Endothelial cell of umbilical vein (primary cell): ENCODE results near the gene PRKCZ. TPM values are rescaled to one million over a fixed set of nuclear protein-coding genes. Genes with fewer than 3 reads are reported as not detected.

Experiments
- BruUV-seq: library from RNA; stranded (reverse); fragments of 400-500 nt; replicated peaks from 2 replicates; lab custom pipeline; 2021; lab: Mats Ljungman, UMichigan
- CTCF ChIA-PET: fragments of 300-600, 350-600 bp; sonication (Branson Sonifier 250); formaldehyde crosslinking; loops from one replicate; lab custom pipeline; 2021; ENCODE audit warnings: antibody characterized with exemption, inconsistent platforms; lab: Charles Lee
- POLR2A ChIA-PET: fragments of 300-600, 350-600 bp; sonication (Branson Sonifier 250); formaldehyde crosslinking; loops from one replicate; lab custom pipeline; 2021; ENCODE audit warnings: antibody characterized with exemption, inconsistent platforms; lab: Charles Lee
- DNase-seq: peaks from one replicate; pipeline ENCODE4 v3.0.0-alpha.2; 2011; ENCODE audit warnings: low read depth, low spot score
- FAIRE-seq: peaks from 2 replicates; lab custom pipeline; 2011; peaks lifted over from hg19 to GRCh38; lab: Jason Lieb, UNC
- H2AFZ ChIP-seq: 2 replicates; pipeline ENCODE4 v1.6.0; 2012; ENCODE audit warnings: low read depth, low read length, control low read depth, inconsistent platforms
- H3K27ac ChIP-seq: 2 replicates; pipeline ENCODE4 v1.5.1; 2011; ENCODE audit warnings: low read depth, mild to moderate bottlenecking, control low read depth, low read length, moderate library complexity; ENCODE audit not compliant: insufficient read depth
- H3K27me3 ChIP-seq, 2 experiments: 2 replicates each; pipeline versions ENCODE4 v1.6.0 to v1.6.1; 2011; ENCODE audit warnings: low read length in 2 of 2, mixed read lengths in 1 of 2; ENCODE audit not compliant: control insufficient read depth in 2 of 2, insufficient read depth in 2 of 2
- H3K36me3 ChIP-seq, 2 experiments: 2 replicates in 1 of 2; 3 replicates in 1 of 2; pipeline ENCODE4 v1.5.1; 2011; ENCODE audit warnings: low read length in 2 of 2, mild to moderate bottlenecking in 1 of 2, moderate library complexity in 1 of 2; ENCODE audit not compliant: control insufficient read depth in 2 of 2, insufficient read depth in 2 of 2; ENCODE audit errors: extremely low read depth in 1 of 2
- H3K4me1 ChIP-seq: 3 replicates; pipeline ENCODE4 v1.5.1; 2011; ENCODE audit warnings: mild to moderate bottlenecking, low read length; ENCODE audit not compliant: control insufficient read depth, insufficient read depth; ENCODE audit errors: extremely low read depth
- H3K4me2 ChIP-seq: 2 replicates; pipeline ENCODE4 v1.6.1; 2011; ENCODE audit warnings: low read length, control low read depth, mixed read lengths; ENCODE audit not compliant: insufficient read depth
- H3K4me3 ChIP-seq, 3 experiments: fragments of 200-600 bp in 1 of 3; sonication (generic), shearing (Covaris generic) in 1 of 3; replicated peaks in 1 of 3; 2 replicates each; pipeline ENCODE4 v1.5.1; 2011 to 2016; ENCODE audit warnings: control low read depth in 3 of 3, low read length in 3 of 3, mild to moderate bottlenecking in 2 of 3, inconsistent platforms in 1 of 3, low read depth in 1 of 3, moderate library complexity in 1 of 3; ENCODE audit not compliant: insufficient read depth in 1 of 3
- H3K79me2 ChIP-seq: 2 replicates; pipeline ENCODE4 v1.6.0; 2012; ENCODE audit warnings: low read length, inconsistent platforms; ENCODE audit not compliant: control insufficient read depth, insufficient read depth
- H3K9ac ChIP-seq: replicated peaks from 2 replicates; pipeline ENCODE3; 2011; ENCODE audit warnings: low read length, control low read depth; ENCODE audit not compliant: insufficient read depth; ENCODE audit errors: extremely low read depth
- H3K9me1 ChIP-seq: replicated peaks from 3 replicates; pipeline ENCODE4 v1.6.0; 2011; ENCODE audit warnings: mild to moderate bottlenecking, low read length; ENCODE audit not compliant: control insufficient read depth, insufficient read depth; ENCODE audit errors: extremely low read depth
- H3K9me3 ChIP-seq: replicated peaks from 2 replicates; pipeline ENCODE4 v1.5.1; 2012; ENCODE audit warnings: low read length, inconsistent platforms; ENCODE audit not compliant: control insufficient read depth, insufficient read depth
- H4K20me1 ChIP-seq: replicated peaks from 2 replicates; pipeline ENCODE3; 2011; ENCODE audit warnings: mild to moderate bottlenecking, low read length; ENCODE audit not compliant: control insufficient read depth, insufficient read depth; ENCODE audit errors: extremely low read depth
- CTCF ChIP-seq, 2 donors: IDR thresholded peaks; 1 replicate in 1 of 2; 2 replicates in 1 of 2; pipeline ENCODE4 v1.5.1; 2011; ENCODE audit warnings: low read length in 2 of 2, mild to moderate bottlenecking in 2 of 2, moderate library complexity in 2 of 2, control low read depth in 1 of 2, inconsistent platforms in 1 of 2, low read depth in 1 of 2; ENCODE audit not compliant: insufficient read depth in 1 of 2; ENCODE audit errors: extremely low read depth in 1 of 2
- EZH2 ChIP-seq: IDR thresholded peaks from 2 replicates; pipeline ENCODE4 v1.6.1; 2012; ENCODE audit warnings: borderline replicate concordance, low read depth, mild to moderate bottlenecking, moderate library complexity, low read length, inconsistent platforms; ENCODE audit not compliant: severe bottlenecking
- FOS ChIP-seq: IDR thresholded peaks from 2 replicates; pipeline ENCODE4 v1.6.1; 2011; ENCODE audit warnings: mild to moderate bottlenecking, low read length, moderate library complexity, borderline replicate concordance; ENCODE audit not compliant: insufficient read depth
- GATA2 ChIP-seq: IDR thresholded peaks from 2 replicates; pipeline ENCODE4 v1.7.0; 2011; ENCODE audit warnings: low read depth, mild to moderate bottlenecking, moderate library complexity, mixed read lengths, low read length; ENCODE audit not compliant: insufficient read length, insufficient read depth
- JUN ChIP-seq: IDR thresholded peaks from 2 replicates; pipeline ENCODE4 v1.6.1; 2011; ENCODE audit warnings: borderline replicate concordance, low read depth; ENCODE audit not compliant: insufficient read length, insufficient read depth
- MAX ChIP-seq: IDR thresholded peaks from 2 replicates; pipeline ENCODE4 v1.6.1; 2011; ENCODE audit not compliant: insufficient read depth, insufficient read length
- MYC ChIP-seq: IDR thresholded peaks from one replicate; pipeline ENCODE4 v1.6.1; 2011; ENCODE audit warnings: mild to moderate bottlenecking, low read depth, low read length
- POLR2A ChIP-seq: IDR thresholded peaks from 2 replicates; pipeline ENCODE4 v1.6.1; 2012; ENCODE audit warnings: low read depth, mild to moderate bottlenecking, control low read depth, low read length
- POLR2AphosphoS5 ChIP-seq: IDR thresholded peaks from 2 replicates; pipeline ENCODE4 v1.6.1; 2012; ENCODE audit warnings: low read depth, mild to moderate bottlenecking, control low read depth, low read length, moderate library complexity; ENCODE audit not compliant: insufficient read depth
- dilution Hi-C: fragments of 300-500 bp; cut with MboI; formaldehyde crosslinking; loops from one replicate; pipeline ENCODE4 v1.15.0; 2019; ENCODE audit warnings: low sequenced_read_pairs; ENCODE audit not compliant: extremely low pct_ligation_motif_present
- intact Hi-C: fragments of 100-400 bp; cut with micrococcal nuclease; formaldehyde crosslinking; loops from one replicate; pipeline ENCODE4 v1.10.0; 2022
- polyA plus RNA-seq, 4 experiments: library from polyadenylated mRNA; depleted of rRNA in 3 of 4; stranded (reverse) in 3 of 4; unstranded in 1 of 4; fragments of >200 nt; gene quantifications; 2 replicates each; pipeline versions ENCODE4 v1.2.1 to v1.2.3, GENCODE V29; 2011 to 2012; ENCODE audit warnings: missing spikeins in 1 of 4
- total RNA-seq: library from RNA; stranded (reverse); gene quantifications from 2 replicates; pipeline ENCODE4 v1.2.3, GENCODE V29; 2021

The PRKCZ gene
- total and polyA plus RNA-seq, 2 donors (not counting 3 experiments of a cell fraction or from before 2014, with no cell fraction given) = 0.22 to 1.7 TPM

GRCh38 chr1:2144501-2145090 lies 94.4 kb downstream of the PRKCZ start:
- BruUV-seq = no TSS peak
- H3K4me1 ChIP-seq = peaks cover 12% of the 10 kb centered on the region
- no peaks in the 10 kb centered on the region for H3K9me1 ChIP-seq
- intact Hi-C loops (no loop called here), dilution Hi-C loops (no loop called here)
- no peaks in the 10 kb centered on the region for H3K9me3 ChIP-seq
- no peaks in the 10 kb centered on the region for H3K27me3 ChIP-seq
- H3K27ac ChIP-seq = no peak overlapping the region
- no peak overlapping the region for H3K4me2 ChIP-seq
- H3K4me3 ChIP-seq = no peak overlapping the region
- DNase-seq = no peak
- ChIA-PET POLR2A (no interaction called here), CTCF (no interaction called here)
- H4K20me1 ChIP-seq = no peaks in the 10 kb centered on the region
- TF ChIP-seq GATA2 (no peak), MYC (no peak), JUN (no peak), POLR2AphosphoS5 (no peak), POLR2A (no peak), MAX (no peak), CTCF (IDR thresholded peaks at IDR 0.05; ENCODE audit: extremely low read depth in 1 of 2, insufficient read depth in 1 of 2, low read depth in 1 of 2, low read length in 2 of 2) (no peak), EZH2 (no peak), FOS (no peak)
- FAIRE-seq = no peak
- H2AFZ ChIP-seq = no peak overlapping the region
- H3K36me3 ChIP-seq = no peaks in the 10 kb centered on the region
- no peaks in the 10 kb centered on the region for H3K79me2 ChIP-seq
- no peak overlapping the region for H3K9ac ChIP-seq
